ENCODE measurements around the gene SLC39A5. TPM values are rescaled to one million over a fixed set of nuclear protein-coding genes. Genes with fewer than 3 reads are reported as not detected.

SLC39A5 gene
- polyA plus RNA-seq, 3 donors = 0.21 to 0.25 TPM; not detected in 1

DNA sequence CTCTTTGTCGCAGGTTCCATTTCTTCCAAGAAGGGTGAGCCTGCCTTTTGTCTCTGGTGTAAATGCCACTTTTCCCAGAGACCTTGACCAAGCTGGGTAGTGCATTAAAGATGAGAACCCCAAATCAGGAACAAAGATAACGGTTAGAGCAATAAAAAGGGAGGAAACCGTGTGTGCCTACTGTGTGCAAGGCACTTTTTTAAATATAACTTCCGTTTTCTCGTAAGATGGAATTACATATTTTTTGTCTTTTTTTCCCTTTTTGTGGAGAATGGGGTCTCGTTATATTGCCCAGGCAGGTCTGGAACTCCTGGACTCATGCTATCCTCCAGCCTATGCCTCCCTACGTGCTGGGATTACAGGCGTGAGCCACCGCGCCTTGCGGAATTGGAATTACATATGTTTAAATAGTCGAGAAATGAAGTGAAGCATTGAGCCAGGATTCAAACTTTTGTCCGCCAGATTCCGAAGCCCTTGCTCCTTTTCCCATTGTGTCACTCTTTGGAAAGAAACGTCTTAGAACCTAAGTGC is 6.2 kb upstream of the SLC39A5 start:
- Histone ChIP-seq H3K27me3 (ENCODE audit: control insufficient read depth in 2 of 2, insufficient read depth in 2 of 2, low read length in 2 of 2) (no peaks in the 10 kb centered on the region), H3K4me2 (replicated peaks; ENCODE audit: extremely low read depth, low read length, poor library complexity, severe bottlenecking) (peak overlapping the region; percentile 87), H3K4me1 (ENCODE audit: control insufficient read depth in 1 of 2, insufficient read depth in 2 of 2, low read length in 2 of 2) (peaks cover 44 to 48% of the 10 kb centered on the region in 2 donors), H3K27ac (ENCODE audit: low read depth in 1 of 2, low read length in 2 of 2) (peak overlapping the region in 1 of 2 donors; percentile 94), H3K9me3 (replicated peaks in 1 of 2; ENCODE audit: control insufficient read depth in 1 of 2, insufficient read depth in 1 of 2, low read length in 2 of 2) (no peaks in the 10 kb centered on the region), H2AFZ (ENCODE audit: insufficient read depth, low read depth, low read length, poor library complexity, severe bottlenecking) (peak overlapping the region; percentile 97), H3K9ac (ENCODE audit: insufficient read depth, low read length, poor library complexity, severe bottlenecking) (no peak overlapping the region), H4K20me1 (ENCODE audit: insufficient read depth, low read length) (peaks cover 8% of the 10 kb centered on the region), H3K36me3 (replicated peaks in 1 of 2; ENCODE audit: control insufficient read depth in 1 of 2, insufficient read depth in 2 of 2, low read length in 2 of 2) (no peaks in the 10 kb centered on the region), H3K4me3 (replicated peaks in 1 of 3; ENCODE audit: low read depth in 2 of 3, low read length in 3 of 3) (peak overlapping the region; percentile 40 to 96 (median 40)), H3K79me2 (ENCODE audit: insufficient read depth, low read length) (peaks cover 36% of the 10 kb centered on the region)
- Mint-ChIP-seq H3K27me3 (ENCODE audit: low read depth in 3 of 3) (no peaks in the 10 kb centered on the region), H3K4me3 (peak overlapping the region; percentile 76 to 85), H3K27ac (peak overlapping the region; percentile 87 to 99 (median 92)), H3K36me3 (peaks cover 4 to 14% of the 10 kb centered on the region in 2 donors), H3K4me1 (peaks cover 42% of the 10 kb centered on the region), H3K9me3 (peaks cover 0 to 2% (median 0%) of the 10 kb centered on the region in 7 donors)
- intact Hi-C loops (cut with micrococcal nuclease) = loop anchor here (2.0 to 5.0 kb wide), 4 partner anchors 36 to 105 kb away; partner anchors contain the start of genes ESYT1 (in 1 of the 2), MYL6 (in 1 of the 2), SMARCC2 (in 1 of the 2) and ZC3H10 (in 1 of the 2)
- TF ChIP-seq CTCF (IDR thresholded peaks at IDR 0.05) = no peak
- DNase-seq = peak in 2 of 3 donors; percentile 2 to 27
- 12% methylated on average over 3 of the region's 15 CpGs for WGBS (ENCODE audit: insufficient coverage)

- peak within 1 kb of the TSS; percentile 87 for H3K4me2 ChIP-seq (replicated peaks; ENCODE audit: extremely low read depth, low read length, poor library complexity, severe bottlenecking)
- DNase-seq = peak; percentile 87 to 96 (median 95)
- H3K27me3 Mint-ChIP-seq (ENCODE audit: low read depth in 3 of 3) = no peaks in the 10 kb centered on the region
- H3K4me1 ChIP-seq (ENCODE audit: control insufficient read depth in 1 of 2, insufficient read depth in 2 of 2, low read length in 2 of 2) = peaks cover 44 to 48% of the 10 kb centered on the region in 2 donors
- H3K4me3 Mint-ChIP-seq = peak within 1 kb of the TSS; percentile 76 to 85
- H3K4me3 ChIP-seq (replicated peaks in 1 of 3; ENCODE audit: low read depth in 2 of 3, low read length in 3 of 3) = peak within 1 kb of the TSS; percentile 40 to 96 (median 40)
- H3K79me2 ChIP-seq (ENCODE audit: insufficient read depth, low read length) = peaks cover 30% of the 10 kb centered on the region
- H3K36me3 ChIP-seq (replicated peaks in 1 of 2; ENCODE audit: control insufficient read depth in 1 of 2, insufficient read depth in 2 of 2, low read length in 2 of 2) = peaks cover 0 to 2% of the 10 kb centered on the region in 2 donors
- peaks cover 0 to 2% (median 0%) of the 10 kb centered on the region in 7 donors for H3K9me3 Mint-ChIP-seq
- peak within 1 kb of the TSS; percentile 89 to 99 (median 92) for H3K27ac Mint-ChIP-seq
- peak within 1 kb of the TSS; percentile 97 for H2AFZ ChIP-seq (ENCODE audit: insufficient read depth, low read depth, low read length, poor library complexity, severe bottlenecking)
- H3K9ac ChIP-seq (ENCODE audit: insufficient read depth, low read length, poor library complexity, severe bottlenecking) = peak within 1 kb of the TSS; percentile 63
- peak; percentile 90 for TF ChIP-seq CTCF (IDR thresholded peaks at IDR 0.05)
- intact Hi-C loops (cut with micrococcal nuclease) = loop anchor here (5.0 kb wide), 2 partner anchors 37 to 97 kb away; partner anchors contain the start of genes ESYT1 (in 1 of the 2) and SMARCC2 (in 1 of the 2)
- H3K9me3 ChIP-seq (replicated peaks in 1 of 2; ENCODE audit: control insufficient read depth in 1 of 2, insufficient read depth in 1 of 2, low read length in 2 of 2) = no peaks in the 10 kb centered on the region
- H4K20me1 ChIP-seq (ENCODE audit: insufficient read depth, low read length) = peaks cover 8% of the 10 kb centered on the region
- H3K36me3 Mint-ChIP-seq = peaks cover 6 to 16% of the 10 kb centered on the region in 2 donors
- peaks cover 42% of the 10 kb centered on the region for H3K4me1 Mint-ChIP-seq
- H3K27me3 ChIP-seq (ENCODE audit: control insufficient read depth in 2 of 2, insufficient read depth in 2 of 2, low read length in 2 of 2) = no peaks in the 10 kb centered on the region
- H3K27ac ChIP-seq (ENCODE audit: low read depth in 1 of 2, low read length in 2 of 2) = peak within 1 kb of the TSS in 1 of 2 donors; percentile 94
- WGBS (ENCODE audit: insufficient coverage) = 0% methylated on average over 34 of the region's 41 CpGs
Measured at GRCh38 chr12:56224102-56224701, 5.6 kb upstream of the SLC39A5 start, which contains the start of gene NABP2. Gene NABP2, plus strand, starts transcription at chr12:56224342. Its CDS starts 515 bp downstream, at chr12:56224857.

All from CD14-positive monocyte (primary cell).